Panc1 (cell line): Measurements from ENCODE around the gene XRCC6. TPM values are rescaled to one million over a fixed set of nuclear protein-coding genes. Genes with fewer than 3 reads are reported as not detected.

Experiments used
- ATAC-seq: fragments of 200-7000 bp; cut with Tn5 transposase; 2 replicates; pipeline ENCODE4 v1.9.1; 2020; ENCODE audit warnings: mild to moderate bottlenecking, moderate library complexity
- BruUV-seq: library from RNA; stranded (reverse); fragments of 400-500 nt; replicated peaks from 2 replicates; lab custom pipeline; 2021; lab: Mats Ljungman, UMichigan
- CTCF ChIA-PET: fragments of 300-600 bp; sonication (Branson Sonifier 250); formaldehyde crosslinking; loops from one replicate; lab custom pipeline; 2022; ENCODE audit warnings: antibody characterized with exemption; lab: Charles Lee
- POLR2A ChIA-PET: fragments of 300-600 bp; sonication (Branson Sonifier 250); formaldehyde crosslinking; loops from one replicate; lab custom pipeline; 2022; ENCODE audit warnings: antibody characterized with exemption; lab: Charles Lee
- DNase-seq: peaks from one replicate; pipeline ENCODE4 v3.0.0-alpha.2; 2010; ENCODE audit warnings: low read depth, low spot score
- H3K27ac ChIP-seq: 2 replicates; pipeline ENCODE4 v1.5.1; 2011; ENCODE audit warnings: mild to moderate bottlenecking, low read length, inconsistent platforms
- H3K27me3 ChIP-seq: fragments of 200-500 bp; sonication (Bioruptor generic); 2 replicates; pipeline ENCODE4 v1.6.0; 2014; ENCODE audit warnings: low read length, inconsistent platforms; ENCODE audit not compliant: control insufficient read depth, insufficient read depth
- H3K36me3 ChIP-seq: fragments of 200-500 bp; sonication (Bioruptor generic); 2 replicates; pipeline ENCODE4 v1.5.1; 2014; ENCODE audit warnings: inconsistent platforms, mild to moderate bottlenecking, low read length, moderate library complexity; ENCODE audit not compliant: control insufficient read depth, insufficient read depth
- H3K4me1 ChIP-seq: 2 replicates; pipeline ENCODE4 v1.5.1; 2011; ENCODE audit warnings: inconsistent platforms, mild to moderate bottlenecking, low read length, moderate library complexity; ENCODE audit not compliant: control insufficient read depth, insufficient read depth
- H3K4me3 ChIP-seq, 2 experiments: 2 replicates each; pipeline ENCODE4 v1.5.1; 2011 to 2012; ENCODE audit warnings: low read depth in 2 of 2, low read length in 2 of 2, mild to moderate bottlenecking in 2 of 2, inconsistent platforms in 1 of 2, moderate library complexity in 1 of 2
- H3K9me3 ChIP-seq: fragments of 200-500 bp; sonication (Bioruptor generic); 2 replicates; pipeline ENCODE4 v1.5.1; 2014; ENCODE audit warnings: low read depth, mild to moderate bottlenecking, inconsistent platforms, low read length, moderate library complexity; ENCODE audit not compliant: control insufficient read depth, insufficient read depth
- POLR2AphosphoS5 ChIP-seq: IDR thresholded peaks from 2 replicates; pipeline ENCODE4 v1.6.1; 2012; ENCODE audit warnings: mild to moderate bottlenecking, low read depth, low read length, moderate library complexity
- SIN3A ChIP-seq: IDR thresholded peaks from 2 replicates; pipeline ENCODE4 v1.6.1; 2012; ENCODE audit warnings: low read depth, mild to moderate bottlenecking, low read length, moderate library complexity, borderline replicate concordance; ENCODE audit not compliant: insufficient read depth
- TCF7L2 ChIP-seq: IDR thresholded peaks from 2 replicates; pipeline ENCODE4 v1.6.1; 2011; ENCODE audit warnings: mild to moderate bottlenecking, low read depth, low read length, inconsistent platforms
- in situ Hi-C: cut with HindIII; loops from 2 replicates; pipeline ENCODE4 v1.10.0; 2016; ENCODE audit warnings: low sequenced_read_pairs, low pct_unique_long_range_greater_than_20kb
- intact Hi-C: fragments of 100-400 bp; cut with micrococcal nuclease; formaldehyde crosslinking; loops from one replicate; pipeline ENCODE4 v1.10.0; 2022; ENCODE audit not compliant: unreplicated experiment
- total RNA-seq: library from RNA; stranded (reverse); gene quantifications from one replicate; pipeline ENCODE4 v1.2.1, GENCODE V29; 2021; ENCODE audit not compliant: unreplicated experiment
- TF ChIP-seq, protein P1 (sequence below): fragments of 450-650 bp; IDR thresholded peaks from 2 replicates; pipeline ENCODE4 v1.5.1; 2017; ENCODE audit warnings: mild to moderate bottlenecking
- TF ChIP-seq, protein P2 (sequence below), 2 experiments: IDR thresholded peaks; 2 replicates each; pipeline ENCODE4 v1.6.1; 2011 to 2012; ENCODE audit warnings: low read depth in 2 of 2, control low read depth in 1 of 2, low read length in 1 of 2, mild to moderate bottlenecking in 1 of 2, moderate library complexity in 1 of 2; ENCODE audit not compliant: insufficient read depth in 1 of 2

XRCC6 gene
- total RNA-seq, 1 experiment from 2014 or later: 287 TPM

DNA sequence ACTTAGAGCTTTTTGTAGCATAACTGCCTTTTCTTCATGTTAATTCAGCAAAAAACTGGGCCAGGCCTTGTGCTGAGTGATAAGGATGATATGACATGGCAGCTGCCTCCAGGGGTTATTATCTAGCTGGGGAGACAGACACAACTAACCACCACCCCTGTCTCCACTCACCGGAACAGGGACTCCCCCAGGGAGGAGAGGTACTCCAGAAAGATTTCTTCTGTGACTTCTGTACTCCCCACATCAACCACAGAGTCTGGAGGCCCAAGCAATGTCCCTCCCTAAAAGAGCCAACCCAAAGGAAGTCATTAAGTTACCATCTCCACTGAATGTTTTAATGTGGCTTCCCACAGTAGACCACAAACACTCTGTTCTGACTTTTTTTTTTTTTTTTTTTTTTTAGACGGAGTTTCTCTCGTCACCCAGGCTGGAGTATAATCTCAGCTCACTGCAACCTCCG is 17.2 kb upstream of the XRCC6 start:
- H3K27ac ChIP-seq: no peak overlapping the region
- in situ Hi-C loops (no loop called here), intact Hi-C loops (no loop called here)
- no peak overlapping the region for H3K4me3 ChIP-seq
- CTCF ChIA-PET: interaction anchor here (0.6 to 0.7 kb wide), 2 partner anchors 58 to 136 kb away, joined by 5 to 10 read pairs; partner anchors contain the start of gene PHF5A
- H3K36me3 ChIP-seq: no peaks in the 10 kb centered on the region
- no peaks in the 10 kb centered on the region for H3K4me1 ChIP-seq
- no peaks in the 10 kb centered on the region for H3K9me3 ChIP-seq
- POLR2A ChIA-PET: interaction anchor here (1.4 kb wide), 1 partner anchor 14 kb away, joined by 3 read pairs; the partner anchor contains the start of gene PMM1
- DNase-seq (no peak), ATAC-seq (no peak)
- no peaks in the 10 kb centered on the region for H3K27me3 ChIP-seq
- no TSS peak for BruUV-seq
- TF ChIP-seq, protein P1, sequence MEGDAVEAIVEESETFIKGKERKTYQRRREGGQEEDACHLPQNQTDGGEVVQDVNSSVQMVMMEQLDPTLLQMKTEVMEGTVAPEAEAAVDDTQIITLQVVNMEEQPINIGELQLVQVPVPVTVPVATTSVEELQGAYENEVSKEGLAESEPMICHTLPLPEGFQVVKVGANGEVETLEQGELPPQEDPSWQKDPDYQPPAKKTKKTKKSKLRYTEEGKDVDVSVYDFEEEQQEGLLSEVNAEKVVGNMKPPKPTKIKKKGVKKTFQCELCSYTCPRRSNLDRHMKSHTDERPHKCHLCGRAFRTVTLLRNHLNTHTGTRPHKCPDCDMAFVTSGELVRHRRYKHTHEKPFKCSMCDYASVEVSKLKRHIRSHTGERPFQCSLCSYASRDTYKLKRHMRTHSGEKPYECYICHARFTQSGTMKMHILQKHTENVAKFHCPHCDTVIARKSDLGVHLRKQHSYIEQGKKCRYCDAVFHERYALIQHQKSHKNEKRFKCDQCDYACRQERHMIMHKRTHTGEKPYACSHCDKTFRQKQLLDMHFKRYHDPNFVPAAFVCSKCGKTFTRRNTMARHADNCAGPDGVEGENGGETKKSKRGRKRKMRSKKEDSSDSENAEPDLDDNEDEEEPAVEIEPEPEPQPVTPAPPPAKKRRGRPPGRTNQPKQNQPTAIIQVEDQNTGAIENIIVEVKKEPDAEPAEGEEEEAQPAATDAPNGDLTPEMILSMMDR: no peak
- no peak for TF ChIP-seq SIN3A
- TF ChIP-seq POLR2AphosphoS5: no peak
- TF ChIP-seq, protein P2, sequence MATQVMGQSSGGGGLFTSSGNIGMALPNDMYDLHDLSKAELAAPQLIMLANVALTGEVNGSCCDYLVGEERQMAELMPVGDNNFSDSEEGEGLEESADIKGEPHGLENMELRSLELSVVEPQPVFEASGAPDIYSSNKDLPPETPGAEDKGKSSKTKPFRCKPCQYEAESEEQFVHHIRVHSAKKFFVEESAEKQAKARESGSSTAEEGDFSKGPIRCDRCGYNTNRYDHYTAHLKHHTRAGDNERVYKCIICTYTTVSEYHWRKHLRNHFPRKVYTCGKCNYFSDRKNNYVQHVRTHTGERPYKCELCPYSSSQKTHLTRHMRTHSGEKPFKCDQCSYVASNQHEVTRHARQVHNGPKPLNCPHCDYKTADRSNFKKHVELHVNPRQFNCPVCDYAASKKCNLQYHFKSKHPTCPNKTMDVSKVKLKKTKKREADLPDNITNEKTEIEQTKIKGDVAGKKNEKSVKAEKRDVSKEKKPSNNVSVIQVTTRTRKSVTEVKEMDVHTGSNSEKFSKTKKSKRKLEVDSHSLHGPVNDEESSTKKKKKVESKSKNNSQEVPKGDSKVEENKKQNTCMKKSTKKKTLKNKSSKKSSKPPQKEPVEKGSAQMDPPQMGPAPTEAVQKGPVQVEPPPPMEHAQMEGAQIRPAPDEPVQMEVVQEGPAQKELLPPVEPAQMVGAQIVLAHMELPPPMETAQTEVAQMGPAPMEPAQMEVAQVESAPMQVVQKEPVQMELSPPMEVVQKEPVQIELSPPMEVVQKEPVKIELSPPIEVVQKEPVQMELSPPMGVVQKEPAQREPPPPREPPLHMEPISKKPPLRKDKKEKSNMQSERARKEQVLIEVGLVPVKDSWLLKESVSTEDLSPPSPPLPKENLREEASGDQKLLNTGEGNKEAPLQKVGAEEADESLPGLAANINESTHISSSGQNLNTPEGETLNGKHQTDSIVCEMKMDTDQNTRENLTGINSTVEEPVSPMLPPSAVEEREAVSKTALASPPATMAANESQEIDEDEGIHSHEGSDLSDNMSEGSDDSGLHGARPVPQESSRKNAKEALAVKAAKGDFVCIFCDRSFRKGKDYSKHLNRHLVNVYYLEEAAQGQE (IDR thresholded peaks at IDR 0.05; ENCODE audit: insufficient read depth in 1 of 2, low read depth in 2 of 2, low read length in 1 of 2): no peak
- no peak for TF ChIP-seq TCF7L2

DNA sequence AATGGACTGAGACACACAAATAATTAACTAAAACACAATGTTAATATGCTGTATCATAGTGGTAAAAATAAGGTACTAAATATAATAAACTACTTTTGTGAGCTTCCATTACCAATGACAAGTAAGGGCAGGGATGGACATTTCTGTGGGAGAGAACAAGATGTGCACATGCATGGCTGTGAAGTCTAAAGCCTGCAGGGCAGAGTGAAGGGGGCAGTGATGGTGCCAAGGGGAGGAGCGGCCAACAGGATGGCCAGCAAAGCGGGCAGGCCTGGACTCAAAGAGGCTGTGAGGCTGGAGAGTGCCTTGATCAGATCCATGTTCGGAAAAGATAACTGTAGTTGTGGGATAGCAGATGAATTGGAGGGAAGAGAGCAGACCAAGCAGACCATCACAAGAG is 12.7 kb upstream of the XRCC6 start:
- CTCF ChIA-PET: no interaction called here
- DNase-seq (no peak), ATAC-seq (no peak)
- POLR2A ChIA-PET: no interaction called here
- intact Hi-C loops (no loop called here), in situ Hi-C loops (no loop called here)
- H3K27me3 ChIP-seq: no peaks in the 10 kb centered on the region
- TF ChIP-seq, protein P2 (IDR thresholded peaks at IDR 0.05; ENCODE audit: insufficient read depth in 1 of 2, low read depth in 2 of 2, low read length in 1 of 2): no peak
- no peak for TF ChIP-seq POLR2AphosphoS5
- TF ChIP-seq, protein P1: no peak
- TF ChIP-seq SIN3A: no peak
- TF ChIP-seq TCF7L2: no peak
- H3K9me3 ChIP-seq: no peaks in the 10 kb centered on the region
- H3K4me3 ChIP-seq: no peak overlapping the region
- no peaks in the 10 kb centered on the region for H3K4me1 ChIP-seq
- H3K27ac ChIP-seq: no peak overlapping the region
- H3K36me3 ChIP-seq: no peaks in the 10 kb centered on the region
- no TSS peak for BruUV-seq
